Esophagus muscularis mucosa (tissue), 4 donors: ENCODE measurements around the gene GLRX2. TPM values are rescaled to one million over a fixed set of nuclear protein-coding genes. Genes with fewer than 3 reads are reported as not detected.

ENCODE experiments used
- DNase-seq: peaks from one replicate; pipeline ENCODE4 v3.0.0-alpha.2; 2017; ENCODE audit errors: extremely low spot score
- H3K27ac ChIP-seq, 4 donors: fragments of 200-600 bp; sonication (generic); replicated peaks in 1 of 4; 1 replicate in 3 of 4; 2 replicates in 1 of 4; pipeline ENCODE4 v1.5.1; 2016 to 2019; ENCODE audit warnings: mild to moderate bottlenecking in 1 of 4
- H3K27me3 ChIP-seq, 4 donors: fragments of 200-600 bp; sonication (generic); one replicate each; pipeline versions ENCODE4 v1.5.1 to v1.6.0; 2016 to 2019
- H3K36me3 ChIP-seq, 4 donors: fragments of 200-600 bp; sonication (generic); one replicate each; pipeline ENCODE4 v1.5.1; 2016 to 2019
- H3K4me1 ChIP-seq, 4 donors: fragments of 200-600 bp; sonication (generic); one replicate each; pipeline ENCODE4 v1.5.1; 2016 to 2019
- H3K4me3 ChIP-seq, 4 donors: fragments of 200-600 bp; sonication (generic); 1 replicate in 2 of 4; 2 replicates in 2 of 4; pipeline ENCODE4 v1.5.1; 2016 to 2019; ENCODE audit warnings: mild to moderate bottlenecking in 4 of 4, moderate library complexity in 1 of 4
- H3K9me3 ChIP-seq, 4 donors: fragments of 200-600 bp; sonication (generic); 1 replicate in 3 of 4; 2 replicates in 1 of 4; pipeline ENCODE4 v1.5.1; 2016 to 2019
- EP300 ChIP-seq: sonication (generic); formaldehyde crosslinking; IDR thresholded peaks from one replicate; pipeline ENCODE4 v1.6.1; 2017; ENCODE audit warnings: antibody characterized with exemption
- POLR2A ChIP-seq: fragments of 450-650 bp; IDR thresholded peaks from one replicate; pipeline ENCODE4 v1.6.1; 2017; ENCODE audit warnings: antibody characterized with exemption, moderate library complexity, mild to moderate bottlenecking, low read depth
- POLR2AphosphoS5 ChIP-seq, 2 donors: sonication (generic); formaldehyde crosslinking; IDR thresholded peaks; one replicate each; pipeline ENCODE4 v1.6.1; 2017; ENCODE audit warnings: antibody characterized with exemption in 2 of 2
- WGBS: methylation state at CpG from one replicate; pipeline ENCODE4 v1.1.5; 2018; 5-methylcytosine and 5-hydroxymethylcytosine counted together
- intact Hi-C: fragments of 100-400 bp; cut with DNase I; formaldehyde crosslinking; loops from one replicate; pipeline ENCODE4 v1.15.1; 2023
- total RNA-seq, 4 donors: library from RNA; depleted of rRNA; stranded (reverse); fragments of >200 nt; gene quantifications; one replicate each; pipeline versions ENCODE4 v1.1.0 to v1.2.1, GENCODE V29; 2016
- TF ChIP-seq, protein P1 (sequence below), 3 experiments: fragments of 200-600 bp in 2 of 3; fragments of 450-650 bp in 1 of 3; sonication (generic) in 2 of 3; IDR thresholded peaks; one replicate each; pipeline ENCODE4 v1.5.1; 2017 to 2019; ENCODE audit warnings: antibody characterized with exemption in 3 of 3, mild to moderate bottlenecking in 2 of 3, moderate library complexity in 1 of 3

Gene GLRX2
- total RNA-seq, 4 donors from 2014 or later: 8.1 to 12.1 (median 10.0) TPM

DNA sequence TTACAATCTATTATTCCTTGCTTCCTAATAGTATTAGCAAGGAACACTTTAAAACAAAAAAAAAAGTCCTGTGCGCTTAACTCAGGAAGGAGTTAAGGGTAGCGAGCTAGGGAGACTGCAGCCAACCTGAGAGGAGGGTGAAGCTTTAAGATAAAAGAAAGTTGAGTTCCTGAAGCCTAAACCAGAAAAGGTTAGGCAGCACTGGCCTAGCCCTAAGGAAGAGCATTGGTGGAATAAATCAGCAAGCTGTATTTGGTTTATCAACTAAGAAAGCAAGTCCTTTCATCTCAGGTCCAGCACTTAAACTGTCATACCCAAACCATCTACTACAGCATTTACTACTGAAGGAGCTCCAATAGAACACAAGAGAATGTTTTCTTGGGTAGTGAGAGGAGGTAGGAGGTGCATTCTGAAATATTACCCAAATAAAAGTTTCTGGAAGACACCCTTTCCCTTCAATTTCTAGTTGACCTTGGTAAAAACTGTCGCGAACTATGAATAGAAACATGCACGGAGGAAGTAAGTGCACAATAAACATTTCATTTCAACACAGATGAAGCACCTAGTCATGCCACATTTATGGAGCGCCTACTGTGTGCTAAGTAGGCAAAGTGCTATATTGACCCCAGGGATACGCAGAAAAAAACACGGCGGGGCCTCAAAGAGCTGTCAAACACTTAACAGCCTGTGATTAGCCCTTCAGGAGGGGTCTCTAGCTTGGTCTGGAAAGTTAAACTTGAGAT lies 1.3 kb downstream of the GLRX2 start:
- peak overlapping the region; percentile 72 to 88 (median 81) for H3K4me3 ChIP-seq
- WGBS: 33% methylated on average over 9 of the region's 9 CpGs
- TF ChIP-seq, protein P1, sequence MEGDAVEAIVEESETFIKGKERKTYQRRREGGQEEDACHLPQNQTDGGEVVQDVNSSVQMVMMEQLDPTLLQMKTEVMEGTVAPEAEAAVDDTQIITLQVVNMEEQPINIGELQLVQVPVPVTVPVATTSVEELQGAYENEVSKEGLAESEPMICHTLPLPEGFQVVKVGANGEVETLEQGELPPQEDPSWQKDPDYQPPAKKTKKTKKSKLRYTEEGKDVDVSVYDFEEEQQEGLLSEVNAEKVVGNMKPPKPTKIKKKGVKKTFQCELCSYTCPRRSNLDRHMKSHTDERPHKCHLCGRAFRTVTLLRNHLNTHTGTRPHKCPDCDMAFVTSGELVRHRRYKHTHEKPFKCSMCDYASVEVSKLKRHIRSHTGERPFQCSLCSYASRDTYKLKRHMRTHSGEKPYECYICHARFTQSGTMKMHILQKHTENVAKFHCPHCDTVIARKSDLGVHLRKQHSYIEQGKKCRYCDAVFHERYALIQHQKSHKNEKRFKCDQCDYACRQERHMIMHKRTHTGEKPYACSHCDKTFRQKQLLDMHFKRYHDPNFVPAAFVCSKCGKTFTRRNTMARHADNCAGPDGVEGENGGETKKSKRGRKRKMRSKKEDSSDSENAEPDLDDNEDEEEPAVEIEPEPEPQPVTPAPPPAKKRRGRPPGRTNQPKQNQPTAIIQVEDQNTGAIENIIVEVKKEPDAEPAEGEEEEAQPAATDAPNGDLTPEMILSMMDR (IDR thresholded peaks at IDR 0.05): no peak
- TF ChIP-seq POLR2AphosphoS5 (IDR thresholded peaks at IDR 0.05) (no peak), EP300 (no peak), POLR2A (no peak)

DNA sequence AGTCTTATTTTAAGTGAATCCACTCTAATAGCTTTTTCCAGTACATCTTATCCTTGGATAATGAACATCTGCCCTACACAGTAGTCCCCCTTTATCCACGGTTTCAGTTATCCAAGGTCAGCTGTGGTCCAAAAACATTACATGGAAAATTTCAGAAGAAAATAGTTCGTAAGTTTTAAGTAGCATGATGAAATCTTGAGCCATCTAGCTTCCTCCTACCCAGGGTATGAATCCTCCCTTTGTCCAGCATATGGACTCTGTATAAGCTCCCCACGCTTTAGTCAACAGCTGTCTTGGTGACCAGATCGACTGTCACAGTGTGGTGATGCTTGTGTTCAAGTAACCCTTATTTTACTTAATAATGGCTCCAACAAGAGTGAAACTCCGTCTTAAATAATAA lies 2.6 kb downstream of the GLRX2 start:
- WGBS: 84% methylated on average over 5 of the region's 5 CpGs
- Histone ChIP-seq H3K36me3 (peaks cover 7 to 32% (median 28%) of the 10 kb centered on the region in 4 donors), H3K27ac (no peak overlapping the region), H3K9me3 (no peaks in the 10 kb centered on the region), H3K4me3 (no peak overlapping the region), H3K4me1 (peaks cover 17 to 28% (median 22%) of the 10 kb centered on the region in 4 donors), H3K27me3 (no peaks in the 10 kb centered on the region)
- TF ChIP-seq POLR2AphosphoS5 (IDR thresholded peaks at IDR 0.05): no peak
- intact Hi-C loops: loop anchor here (5.0 kb wide), 1 partner anchor 40 kb away; no protein-coding TSS in a partner anchor
- DNase-seq: no peak

More for the DNA sequence above, 1.3 kb downstream of the GLRX2 start:
- H3K9me3 ChIP-seq: no peaks in the 10 kb centered on the region
- peak overlapping the region; percentile 91 to 96 (median 92) for H3K27ac ChIP-seq
- no peaks in the 10 kb centered on the region for H3K27me3 ChIP-seq
- H3K4me1 ChIP-seq: peaks cover 17 to 28% (median 22%) of the 10 kb centered on the region in 4 donors
- no peak for DNase-seq
- H3K36me3 ChIP-seq: peaks cover 7 to 19% (median 17%) of the 10 kb centered on the region in 4 donors
- intact Hi-C loops: loop anchor here (5.0 kb wide), 1 partner anchor 42 kb away; no protein-coding TSS in a partner anchor

DNA sequence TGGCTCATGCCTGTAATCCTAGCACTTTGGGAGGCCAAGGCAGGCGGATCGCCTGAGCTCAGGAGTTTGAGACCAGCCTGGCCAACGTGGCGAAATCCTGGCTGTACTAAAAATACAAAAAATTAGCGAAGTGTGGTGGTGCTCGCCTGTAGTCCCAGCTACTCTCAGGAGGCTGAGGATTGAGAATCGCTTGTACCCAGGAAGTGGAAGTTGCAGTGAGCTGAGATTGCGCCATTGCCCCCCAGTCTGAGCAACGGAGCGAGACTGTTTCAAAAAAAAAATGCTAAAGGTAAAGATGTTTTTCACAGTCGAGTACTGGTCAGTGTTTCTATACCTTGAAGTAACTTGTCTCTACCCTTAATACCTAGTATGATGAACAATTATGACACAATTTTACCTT lies 11.1 kb downstream of the GLRX2 start:
- H3K4me3 ChIP-seq: no peak overlapping the region
- H3K27ac ChIP-seq: no peak overlapping the region
- DNase-seq: no peak
- no peak for TF ChIP-seq POLR2A
- TF ChIP-seq EP300: no peak
- TF ChIP-seq, protein P1 (IDR thresholded peaks at IDR 0.05): no peak
- no peak for TF ChIP-seq POLR2AphosphoS5 (IDR thresholded peaks at IDR 0.05)
- no peaks in the 10 kb centered on the region for H3K9me3 ChIP-seq
- no peaks in the 10 kb centered on the region for H3K27me3 ChIP-seq
- intact Hi-C loops: no loop called here
- H3K4me1 ChIP-seq: no peaks in the 10 kb centered on the region
- WGBS: 92% methylated on average over 11 of the region's 11 CpGs
- H3K36me3 ChIP-seq: peaks cover 5 to 74% (median 53%) of the 10 kb centered on the region in 4 donors

DNA sequence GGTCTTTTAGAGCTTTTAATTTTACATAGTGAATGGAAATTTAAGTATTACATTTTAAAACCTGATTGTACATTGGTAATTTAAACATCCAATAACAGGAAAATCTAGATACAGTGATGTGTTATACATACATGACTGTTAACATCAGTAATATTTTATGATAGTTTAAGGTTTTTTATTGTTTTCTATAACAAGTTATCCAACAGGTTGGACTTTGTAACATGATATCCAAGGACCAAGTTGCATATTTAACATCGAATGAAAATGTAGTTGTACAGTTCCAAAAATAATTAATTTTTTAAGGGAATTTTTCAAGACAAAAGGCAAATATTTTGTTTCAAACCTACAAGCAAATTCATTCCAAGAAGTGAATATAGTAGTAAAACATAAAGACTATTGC lies 14.3 kb downstream of the GLRX2 start:
- no peak for DNase-seq
- no peaks in the 10 kb centered on the region for H3K27me3 ChIP-seq
- H3K4me3 ChIP-seq: no peak overlapping the region
- H3K4me1 ChIP-seq: no peaks in the 10 kb centered on the region
- H3K36me3 ChIP-seq: peaks cover 4 to 49% (median 29%) of the 10 kb centered on the region in 4 donors
- H3K27ac ChIP-seq: no peak overlapping the region
- WGBS: 75% methylated on average over 1 of the region's 1 CpG
- H3K9me3 ChIP-seq: no peaks in the 10 kb centered on the region
- no peak for TF ChIP-seq POLR2AphosphoS5 (IDR thresholded peaks at IDR 0.05)
- intact Hi-C loops: no loop called here

GRCh38 chr1:193087893-193088292 lies 17.3 kb downstream of the GLRX2 start:
- H3K36me3 ChIP-seq: peaks cover 9 to 54% (median 27%) of the 10 kb centered on the region in 4 donors
- TF ChIP-seq EP300 (no peak), POLR2A (no peak), POLR2AphosphoS5 (IDR thresholded peaks at IDR 0.05) (no peak)
- TF ChIP-seq, protein P1 (IDR thresholded peaks at IDR 0.05): no peak
- WGBS: 61% methylated on average over 3 of the region's 3 CpGs
- H3K4me1 ChIP-seq: no peaks in the 10 kb centered on the region
- no peak for DNase-seq
- no peak overlapping the region for H3K4me3 ChIP-seq
- intact Hi-C loops: no loop called here
- H3K9me3 ChIP-seq: no peaks in the 10 kb centered on the region
- no peaks in the 10 kb centered on the region for H3K27me3 ChIP-seq
- no peak overlapping the region for H3K27ac ChIP-seq
